Colonic mucosa (tissue), 4 donors: ENCODE results near the gene SLC12A7. TPM values are rescaled to one million over a fixed set of nuclear protein-coding genes. Genes with fewer than 3 reads are reported as not detected.
"Not testable (repeated sequence)": the region's sequence is repeated elsewhere in the genome, so short reads cannot be mapped to it uniquely, and the experiment has no call there.

ENCODE experiments used
- DNase-seq: peaks from one replicate; pipeline ENCODE4 v3.0.0-alpha.2; 2020
- H3K27ac ChIP-seq: fragments of 200-600 bp; one replicate; pipeline ENCODE4 v1.8.0; 2021
- H3K27me3 ChIP-seq: fragments of 200-600 bp; one replicate; pipeline ENCODE4 v1.8.0; 2021
- H3K36me3 ChIP-seq: fragments of 200-600 bp; one replicate; pipeline ENCODE4 v1.8.0; 2021
- H3K4me1 ChIP-seq: fragments of 200-600 bp; one replicate; pipeline ENCODE4 v1.8.0; 2021; ENCODE audit warnings: mild to moderate bottlenecking
- H3K4me3 ChIP-seq: fragments of 200-600 bp; one replicate; pipeline ENCODE4 v1.8.0; 2021
- H3K9ac ChIP-seq, 2 donors: one replicate each; pipeline ENCODE4 v1.7.0; 2013; ENCODE audit warnings: control low read depth in 2 of 2, low read depth in 2 of 2, low read length in 2 of 2
- H3K9me3 ChIP-seq: fragments of 200-600 bp; one replicate; pipeline ENCODE4 v1.8.0; 2021
- intact Hi-C: fragments of 100-400 bp; cut with DNase I; formaldehyde crosslinking; loops from one replicate; pipeline ENCODE4 v1.14.1; 2022
- total RNA-seq, 2 donors: library from RNA; stranded (reverse); fragmentation: NEBNext Ultra II Directional in 1 of 2; extraction: Animal tissue kit (Norgen Biotek cat#: 25700) in 1 of 2; gene quantifications; one replicate each; pipeline ENCODE4 v1.2.1, GENCODE V29; 2021
- TF ChIP-seq, protein P1 (sequence below): fragments of 200-600 bp; IDR thresholded peaks from one replicate; pipeline ENCODE4 v1.8.0; 2022; ENCODE audit warnings: antibody characterized with exemption, mild to moderate bottlenecking
- donor health status: healthy.
- donor health status: DM: no; HTN: no; CAD: no.
- donor health status: DM: no; HTN: no; CAD: no.

SLC12A7 gene
- total RNA-seq, 2 donors from 2014 or later: 64.6 to 81.2 TPM

DNA sequence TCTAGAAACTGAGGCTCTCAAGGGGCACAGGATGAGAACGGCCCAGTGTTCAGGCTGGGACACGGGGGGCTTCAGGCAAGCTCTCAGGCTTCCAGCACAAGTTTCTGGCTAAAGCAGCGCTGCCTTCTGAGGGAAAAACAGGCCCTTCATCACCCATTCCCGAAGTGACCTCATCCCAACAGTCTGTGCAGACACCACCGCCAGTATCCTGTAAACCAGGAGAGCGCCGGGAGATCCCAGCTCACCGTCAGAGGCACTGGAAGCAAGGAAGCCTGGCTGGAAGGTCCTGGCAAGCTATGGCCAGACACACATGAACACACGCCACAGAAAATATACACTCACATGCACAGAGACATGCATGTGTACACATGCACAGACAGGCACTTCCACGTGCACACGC lies 8.8 kb downstream of the SLC12A7 start:
- Histone ChIP-seq H3K9me3 (no peaks in the 10 kb centered on the region), H3K27ac (peak overlapping the region; percentile 1), H3K36me3 (no peaks in the 10 kb centered on the region), H3K4me3 (no peak overlapping the region), H3K27me3 (no peaks in the 10 kb centered on the region), H3K4me1 (peaks cover 37% of the 10 kb centered on the region), H3K9ac (peak overlapping the region; percentile 37 to 52)
- intact Hi-C loops: no loop called here
- TF ChIP-seq, protein P1, sequence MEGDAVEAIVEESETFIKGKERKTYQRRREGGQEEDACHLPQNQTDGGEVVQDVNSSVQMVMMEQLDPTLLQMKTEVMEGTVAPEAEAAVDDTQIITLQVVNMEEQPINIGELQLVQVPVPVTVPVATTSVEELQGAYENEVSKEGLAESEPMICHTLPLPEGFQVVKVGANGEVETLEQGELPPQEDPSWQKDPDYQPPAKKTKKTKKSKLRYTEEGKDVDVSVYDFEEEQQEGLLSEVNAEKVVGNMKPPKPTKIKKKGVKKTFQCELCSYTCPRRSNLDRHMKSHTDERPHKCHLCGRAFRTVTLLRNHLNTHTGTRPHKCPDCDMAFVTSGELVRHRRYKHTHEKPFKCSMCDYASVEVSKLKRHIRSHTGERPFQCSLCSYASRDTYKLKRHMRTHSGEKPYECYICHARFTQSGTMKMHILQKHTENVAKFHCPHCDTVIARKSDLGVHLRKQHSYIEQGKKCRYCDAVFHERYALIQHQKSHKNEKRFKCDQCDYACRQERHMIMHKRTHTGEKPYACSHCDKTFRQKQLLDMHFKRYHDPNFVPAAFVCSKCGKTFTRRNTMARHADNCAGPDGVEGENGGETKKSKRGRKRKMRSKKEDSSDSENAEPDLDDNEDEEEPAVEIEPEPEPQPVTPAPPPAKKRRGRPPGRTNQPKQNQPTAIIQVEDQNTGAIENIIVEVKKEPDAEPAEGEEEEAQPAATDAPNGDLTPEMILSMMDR: no peak
- no peak for DNase-seq

DNA sequence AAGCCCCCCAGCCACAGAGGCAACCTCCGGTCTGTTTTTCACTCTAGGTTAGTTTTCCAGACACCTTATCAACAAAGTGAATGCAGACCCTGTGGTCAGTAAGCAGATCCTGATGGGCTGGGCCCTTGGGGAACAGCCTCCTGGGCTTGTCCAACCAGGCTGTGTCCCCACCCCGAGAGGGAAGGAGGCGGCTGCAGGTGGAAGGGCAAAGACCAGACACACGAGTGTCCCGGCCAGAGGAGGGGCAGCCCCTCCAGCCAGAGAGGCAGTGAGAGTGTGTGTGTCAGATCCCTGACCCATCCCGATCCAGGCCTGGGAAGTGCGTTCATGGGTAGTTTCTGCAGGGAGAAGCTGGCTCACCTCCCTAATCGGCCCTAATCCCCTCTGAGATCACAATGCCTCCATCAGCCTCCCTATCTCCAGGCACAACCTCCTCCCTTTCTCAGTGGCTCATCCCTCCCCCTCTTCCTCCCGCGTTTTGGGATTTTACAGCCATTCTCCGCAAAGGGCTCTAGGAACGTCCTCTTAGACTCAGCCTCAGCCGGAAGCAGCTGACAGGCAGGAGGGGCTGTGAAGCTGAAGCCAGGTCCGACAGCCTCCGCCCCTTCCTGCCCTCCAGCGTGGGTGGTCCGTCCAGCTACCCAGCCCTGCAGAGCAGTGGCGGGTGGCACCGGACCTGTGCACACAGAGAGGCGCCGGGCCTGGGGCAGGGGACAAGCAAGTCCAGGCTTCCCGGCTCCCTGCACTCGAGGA lies 9.7 kb downstream of the SLC12A7 start:
- no peaks in the 10 kb centered on the region for H3K9me3 ChIP-seq
- H3K27ac ChIP-seq: peak overlapping the region; percentile 17
- intact Hi-C loops: no loop called here
- TF ChIP-seq, protein P1: no peak
- H3K4me1 ChIP-seq: peaks cover 35% of the 10 kb centered on the region
- H3K9ac ChIP-seq: peak overlapping the region; percentile 37 to 62
- H3K36me3 ChIP-seq: no peaks in the 10 kb centered on the region
- H3K27me3 ChIP-seq: no peaks in the 10 kb centered on the region
- no peak overlapping the region for H3K4me3 ChIP-seq
- DNase-seq: no peak

DNA sequence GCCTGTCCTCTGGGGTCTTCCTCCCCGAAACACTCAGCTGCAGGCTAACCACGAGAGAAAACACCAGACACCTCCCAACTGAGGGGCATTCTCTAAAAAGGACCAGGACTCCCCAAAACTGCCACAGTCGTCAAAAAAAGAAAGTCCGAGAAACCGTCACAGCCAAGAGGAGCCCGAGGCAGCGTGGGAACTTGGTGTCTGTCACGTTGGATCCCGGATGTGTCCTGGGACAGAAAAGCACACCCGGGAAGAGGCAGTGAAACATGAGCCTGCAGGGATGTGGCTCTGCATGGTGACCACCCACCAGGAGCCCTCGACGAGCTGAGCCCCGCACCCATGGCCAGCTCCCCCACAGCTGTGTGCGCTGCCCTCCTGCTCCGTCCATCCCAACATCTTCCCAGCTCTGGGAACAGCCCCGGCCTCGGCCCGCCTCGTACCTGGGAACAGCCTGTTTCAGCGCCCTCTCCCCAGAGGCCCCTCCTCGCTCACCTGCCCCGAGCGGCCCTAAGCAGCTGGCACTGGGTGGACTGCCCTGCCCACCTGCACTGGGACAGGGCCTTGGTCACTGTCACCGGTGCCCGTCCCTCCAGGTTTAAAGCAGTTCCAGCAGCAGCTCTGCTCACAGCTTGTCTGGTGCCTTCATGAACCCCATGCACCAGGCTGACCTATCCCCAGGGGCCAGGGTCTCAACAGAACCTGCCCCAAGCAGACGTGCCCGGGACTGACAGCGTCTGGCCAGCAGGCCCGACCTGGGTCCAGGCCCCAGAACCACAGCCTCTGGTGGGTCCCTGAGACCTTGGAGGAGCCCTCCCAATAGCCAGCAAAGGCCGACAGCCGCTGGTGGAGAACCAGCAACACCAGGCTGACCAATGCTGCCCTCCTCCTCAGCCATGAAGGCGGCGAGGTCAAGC lies 10.9 kb downstream of the SLC12A7 start:
- Histone ChIP-seq H3K9me3 (no peaks in the 10 kb centered on the region), H3K27me3 (no peaks in the 10 kb centered on the region), H3K4me3 (no peak overlapping the region), H3K9ac (no peak overlapping the region), H3K4me1 (peaks cover 23% of the 10 kb centered on the region), H3K36me3 (no peaks in the 10 kb centered on the region), H3K27ac (no peak overlapping the region)
- intact Hi-C loops: no loop called here
- no peak for DNase-seq
- TF ChIP-seq, protein P1: no peak

DNA sequence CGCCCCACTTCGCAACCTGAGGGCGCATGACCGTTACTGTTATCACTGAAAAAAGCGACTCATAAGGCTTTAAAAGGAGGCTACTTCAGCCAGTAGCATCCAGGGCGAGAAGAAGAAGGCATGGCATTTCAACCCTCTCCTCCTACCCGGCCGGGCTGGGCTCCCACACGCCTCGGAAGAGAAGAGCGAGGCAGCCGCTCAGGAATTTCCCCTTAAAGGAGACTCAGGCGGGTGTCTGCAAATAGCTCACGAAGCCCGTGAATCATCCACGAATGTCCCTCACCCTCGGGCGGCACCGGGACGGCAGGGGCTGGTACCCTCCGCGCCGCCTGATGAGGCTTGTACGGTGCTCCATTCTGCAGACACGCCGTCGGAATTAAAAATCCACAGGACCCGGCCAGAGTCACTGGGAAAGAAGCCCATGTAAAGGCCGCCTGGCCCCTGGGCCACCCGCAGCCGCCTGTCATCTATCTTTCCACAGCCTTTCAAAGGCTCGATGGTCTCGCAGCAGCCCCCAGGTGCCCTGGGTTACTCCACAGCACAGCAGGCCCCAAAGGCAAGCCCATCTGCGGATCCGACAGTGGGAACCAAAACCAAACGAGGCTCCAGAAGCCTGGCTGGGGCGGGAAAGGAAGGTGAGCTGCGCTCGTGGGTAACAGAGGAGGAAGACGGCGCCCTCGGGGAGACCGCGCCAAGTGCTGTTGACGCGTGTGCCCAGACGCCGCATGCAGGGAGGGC lies 11.8 kb downstream of the SLC12A7 start:
- Histone ChIP-seq H3K9me3 (no peaks in the 10 kb centered on the region), H3K27ac (no peak overlapping the region), H3K4me3 (no peak overlapping the region), H3K36me3 (no peaks in the 10 kb centered on the region), H3K4me1 (peaks cover 20% of the 10 kb centered on the region), H3K27me3 (no peaks in the 10 kb centered on the region), H3K9ac (no peak overlapping the region)
- intact Hi-C loops: no loop called here
- no peak for DNase-seq
- TF ChIP-seq, protein P1: no peak

DNA sequence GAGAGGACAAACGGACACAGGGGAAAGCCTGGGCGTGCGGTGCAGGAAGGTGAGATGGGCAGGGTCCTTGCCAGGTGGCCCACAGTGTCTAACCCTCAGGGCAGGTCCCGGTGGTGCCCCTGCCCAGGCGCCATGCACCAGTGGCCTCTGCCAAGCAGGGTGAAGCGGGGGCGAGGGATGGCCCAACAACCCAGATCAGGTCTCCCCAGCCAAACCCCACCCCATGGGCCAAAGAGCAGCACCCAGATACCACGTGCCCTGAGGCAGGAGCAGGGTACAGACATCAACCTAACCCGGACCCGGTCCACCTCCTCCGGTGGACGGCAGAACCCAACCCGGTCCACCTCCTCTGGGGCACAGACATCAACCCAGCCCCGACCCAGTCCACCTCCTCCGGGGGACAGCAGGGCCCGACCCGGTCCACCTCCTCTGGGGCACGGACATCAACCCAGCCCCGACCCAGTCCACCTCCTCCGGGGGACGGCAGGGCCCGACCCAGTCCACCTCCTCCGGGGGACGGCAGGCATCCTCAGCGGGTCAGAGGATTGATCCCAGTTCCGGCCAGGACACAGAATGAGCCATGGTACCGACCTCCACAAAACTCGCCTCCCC lies 12.8 kb downstream of the SLC12A7 start:
- Histone ChIP-seq H3K9me3 (no peaks in the 10 kb centered on the region), H3K4me1 (peaks cover 11% of the 10 kb centered on the region), H3K36me3 (no peaks in the 10 kb centered on the region), H3K27ac (no peak overlapping the region), H3K27me3 (no peaks in the 10 kb centered on the region), H3K4me3 (no peak overlapping the region), H3K9ac (peak overlapping the region; percentile 15 to 38)
- no peak for DNase-seq
- intact Hi-C loops: no loop called here
- TF ChIP-seq, protein P1: no peak

DNA sequence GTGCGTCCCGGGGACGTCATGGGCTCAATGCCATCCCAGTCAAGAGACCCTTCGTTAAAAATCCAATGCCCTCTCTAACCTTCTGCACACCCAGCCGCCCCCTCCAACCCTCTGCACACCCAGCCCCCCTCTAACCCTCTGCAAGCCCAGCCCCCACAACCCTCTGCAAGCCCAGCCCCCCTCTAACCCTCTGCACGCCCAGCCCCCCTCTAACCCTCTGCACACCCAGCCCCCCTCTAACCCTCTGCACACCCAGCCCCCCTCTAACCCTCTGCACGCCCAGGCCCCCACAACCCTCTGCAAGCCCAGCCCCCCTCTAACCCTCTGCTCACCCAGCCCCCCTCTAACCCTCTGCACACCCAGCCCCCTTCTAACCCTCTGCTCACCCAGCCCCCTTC lies 13.9 kb downstream of the SLC12A7 start:
- DNase-seq, H3K4me3 ChIP-seq, H3K27me3 ChIP-seq, H3K9me3 ChIP-seq, intact Hi-C loops, H3K9ac ChIP-seq, H3K36me3 ChIP-seq, H3K27ac ChIP-seq, H3K4me1 ChIP-seq: not testable (repeated sequence)
